Measurements from ENCODE around the gene TMEM163. TPM values are rescaled to one million over a fixed set of nuclear protein-coding genes. Genes with fewer than 3 reads are reported as not detected.

The TMEM163 gene
- total RNA-seq, 4 donors from 2014 or later, result 0.34 to 1.2 TPM; not detected in 2

DNA sequence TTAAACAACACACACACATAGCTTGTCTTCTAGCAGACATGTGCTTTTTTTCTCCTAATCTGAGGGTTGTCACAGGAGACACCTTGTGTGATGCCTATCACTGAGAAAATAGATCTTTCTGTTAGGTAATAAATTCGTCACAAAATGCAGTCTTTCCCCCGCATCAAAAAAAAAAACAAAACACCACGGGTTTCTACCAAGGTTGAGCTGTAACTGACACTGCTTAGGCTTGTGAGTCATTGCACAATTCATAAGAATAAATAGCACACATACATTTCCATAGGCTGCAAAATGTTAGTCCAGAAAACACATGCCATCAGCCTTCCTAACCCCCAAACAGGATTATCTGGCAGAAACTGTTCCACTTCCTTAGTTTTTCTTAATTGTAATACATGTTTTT, 6.5 kb downstream of the TMEM163 start:
- intact Hi-C loops (cut with DNase I; ENCODE audit: low total_unique reads), result no loop called here
- Histone ChIP-seq H3K27me3 (peaks cover 2 to 24% of the 10 kb centered on the region in 2 donors), H3K36me3 (no peaks in the 10 kb centered on the region), H3K9me3 (no peaks in the 10 kb centered on the region), H3K4me1 (no peaks in the 10 kb centered on the region), H3K4me3 (no peak overlapping the region), H3K27ac (no peak overlapping the region)
- no peak for DNase-seq
- TF ChIP-seq POLR2A (IDR thresholded peaks at IDR 0.05), result no peak
- TF ChIP-seq, protein P1, sequence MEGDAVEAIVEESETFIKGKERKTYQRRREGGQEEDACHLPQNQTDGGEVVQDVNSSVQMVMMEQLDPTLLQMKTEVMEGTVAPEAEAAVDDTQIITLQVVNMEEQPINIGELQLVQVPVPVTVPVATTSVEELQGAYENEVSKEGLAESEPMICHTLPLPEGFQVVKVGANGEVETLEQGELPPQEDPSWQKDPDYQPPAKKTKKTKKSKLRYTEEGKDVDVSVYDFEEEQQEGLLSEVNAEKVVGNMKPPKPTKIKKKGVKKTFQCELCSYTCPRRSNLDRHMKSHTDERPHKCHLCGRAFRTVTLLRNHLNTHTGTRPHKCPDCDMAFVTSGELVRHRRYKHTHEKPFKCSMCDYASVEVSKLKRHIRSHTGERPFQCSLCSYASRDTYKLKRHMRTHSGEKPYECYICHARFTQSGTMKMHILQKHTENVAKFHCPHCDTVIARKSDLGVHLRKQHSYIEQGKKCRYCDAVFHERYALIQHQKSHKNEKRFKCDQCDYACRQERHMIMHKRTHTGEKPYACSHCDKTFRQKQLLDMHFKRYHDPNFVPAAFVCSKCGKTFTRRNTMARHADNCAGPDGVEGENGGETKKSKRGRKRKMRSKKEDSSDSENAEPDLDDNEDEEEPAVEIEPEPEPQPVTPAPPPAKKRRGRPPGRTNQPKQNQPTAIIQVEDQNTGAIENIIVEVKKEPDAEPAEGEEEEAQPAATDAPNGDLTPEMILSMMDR (IDR thresholded peaks at IDR 0.05), result no peak

DNA sequence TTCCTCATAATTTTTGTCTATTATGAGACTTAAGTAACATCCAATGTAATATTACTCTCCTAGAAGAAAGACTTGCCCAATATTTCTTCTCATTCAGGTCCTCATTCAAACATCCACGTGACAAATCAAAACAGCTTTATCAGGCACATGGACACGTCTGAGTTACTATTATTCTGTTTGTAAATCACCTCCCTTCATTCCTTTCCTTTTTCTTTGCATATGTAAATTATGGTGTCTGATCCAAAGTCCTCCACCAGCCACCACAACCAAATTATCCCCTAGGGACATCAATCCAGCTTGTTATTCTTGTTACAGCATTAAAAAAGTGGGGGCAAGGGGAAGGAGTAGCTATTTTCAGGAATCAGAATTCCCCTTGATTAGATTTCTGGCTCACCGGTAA, 7.1 kb downstream of the TMEM163 start:
- H3K4me3 ChIP-seq, result no peak overlapping the region
- H3K9me3 ChIP-seq, result no peaks in the 10 kb centered on the region
- TF ChIP-seq, protein P1 (IDR thresholded peaks at IDR 0.05), result no peak
- no peak for TF ChIP-seq POLR2A (IDR thresholded peaks at IDR 0.05)
- no peaks in the 10 kb centered on the region for H3K36me3 ChIP-seq
- peaks cover 0 to 18% of the 10 kb centered on the region in 2 donors for H3K27me3 ChIP-seq
- no peak overlapping the region for H3K27ac ChIP-seq
- no peaks in the 10 kb centered on the region for H3K4me1 ChIP-seq
- intact Hi-C loops (cut with DNase I; ENCODE audit: low total_unique reads), result no loop called here
- DNase-seq, result no peak

DNA sequence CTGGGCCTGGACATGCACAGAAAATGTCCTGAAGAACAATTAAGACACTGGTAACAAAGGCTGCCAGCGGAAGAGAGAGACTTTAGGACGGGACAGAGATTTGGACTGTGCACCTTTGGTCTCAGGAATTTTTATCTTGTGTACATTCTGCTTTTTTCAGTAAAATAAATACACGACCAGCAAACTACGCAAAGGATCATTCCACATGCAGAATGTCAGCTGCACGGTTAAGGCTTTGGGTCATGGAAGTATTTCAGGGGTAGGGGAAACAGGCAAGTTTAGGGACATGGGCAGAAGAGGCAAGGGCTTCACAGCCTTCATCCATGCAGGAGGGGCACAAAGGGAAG, 11.5 kb downstream of the TMEM163 start:
- Histone ChIP-seq H3K4me3 (no peak overlapping the region), H3K4me1 (no peaks in the 10 kb centered on the region), H3K27me3 (peaks cover 0 to 4% of the 10 kb centered on the region in 2 donors), H3K9me3 (no peaks in the 10 kb centered on the region), H3K27ac (no peak overlapping the region), H3K36me3 (no peaks in the 10 kb centered on the region)
- TF ChIP-seq POLR2A (IDR thresholded peaks at IDR 0.05), result no peak
- TF ChIP-seq, protein P1 (IDR thresholded peaks at IDR 0.05), result no peak
- DNase-seq, result no peak
- intact Hi-C loops (cut with DNase I; ENCODE audit: low total_unique reads), result no loop called here

DNA sequence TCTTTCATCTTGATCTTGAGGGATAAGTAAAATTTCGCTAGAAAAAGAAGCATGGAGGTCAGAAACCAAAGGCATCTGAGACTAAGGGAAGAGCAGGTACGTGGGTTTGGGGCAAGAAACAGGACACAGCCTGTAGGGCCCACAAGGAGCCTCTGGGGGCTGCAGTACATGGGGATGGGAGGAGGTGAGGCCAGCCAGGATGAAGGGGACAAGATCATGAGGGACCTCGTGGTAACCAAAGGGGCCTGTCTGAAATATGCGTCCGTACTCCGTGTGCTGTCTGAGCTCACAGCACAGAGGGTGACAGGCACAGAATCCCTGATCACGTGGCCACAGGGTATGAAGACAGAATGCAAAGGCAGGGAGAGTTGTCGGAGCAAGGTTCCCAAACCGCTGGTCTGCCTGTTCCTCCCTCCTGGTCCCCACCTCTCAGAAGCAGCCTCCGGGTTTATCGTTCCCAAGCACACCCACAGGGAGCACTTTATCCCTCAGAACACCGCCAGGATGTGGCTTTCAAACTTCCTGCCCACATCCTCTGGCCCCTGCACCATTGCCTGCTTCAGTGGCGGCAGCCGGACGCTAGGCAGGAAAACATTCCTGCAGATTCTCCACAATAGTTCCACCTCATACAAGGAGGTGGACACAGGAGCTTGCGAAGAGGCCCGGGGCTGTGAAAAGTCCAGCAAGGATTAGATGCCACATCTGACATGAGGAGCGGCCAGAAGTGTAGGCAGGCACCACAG, 12.0 kb downstream of the TMEM163 start:
- TF ChIP-seq POLR2A (IDR thresholded peaks at IDR 0.05), result no peak
- TF ChIP-seq, protein P1 (IDR thresholded peaks at IDR 0.05), result no peak
- H3K27me3 ChIP-seq, result peaks cover 0 to 4% of the 10 kb centered on the region in 2 donors
- no peak overlapping the region for H3K27ac ChIP-seq
- H3K4me1 ChIP-seq, result no peaks in the 10 kb centered on the region
- no peak for DNase-seq
- H3K9me3 ChIP-seq, result no peaks in the 10 kb centered on the region
- H3K4me3 ChIP-seq, result no peak overlapping the region
- H3K36me3 ChIP-seq, result no peaks in the 10 kb centered on the region
- intact Hi-C loops (cut with DNase I; ENCODE audit: low total_unique reads), result no loop called here

DNA sequence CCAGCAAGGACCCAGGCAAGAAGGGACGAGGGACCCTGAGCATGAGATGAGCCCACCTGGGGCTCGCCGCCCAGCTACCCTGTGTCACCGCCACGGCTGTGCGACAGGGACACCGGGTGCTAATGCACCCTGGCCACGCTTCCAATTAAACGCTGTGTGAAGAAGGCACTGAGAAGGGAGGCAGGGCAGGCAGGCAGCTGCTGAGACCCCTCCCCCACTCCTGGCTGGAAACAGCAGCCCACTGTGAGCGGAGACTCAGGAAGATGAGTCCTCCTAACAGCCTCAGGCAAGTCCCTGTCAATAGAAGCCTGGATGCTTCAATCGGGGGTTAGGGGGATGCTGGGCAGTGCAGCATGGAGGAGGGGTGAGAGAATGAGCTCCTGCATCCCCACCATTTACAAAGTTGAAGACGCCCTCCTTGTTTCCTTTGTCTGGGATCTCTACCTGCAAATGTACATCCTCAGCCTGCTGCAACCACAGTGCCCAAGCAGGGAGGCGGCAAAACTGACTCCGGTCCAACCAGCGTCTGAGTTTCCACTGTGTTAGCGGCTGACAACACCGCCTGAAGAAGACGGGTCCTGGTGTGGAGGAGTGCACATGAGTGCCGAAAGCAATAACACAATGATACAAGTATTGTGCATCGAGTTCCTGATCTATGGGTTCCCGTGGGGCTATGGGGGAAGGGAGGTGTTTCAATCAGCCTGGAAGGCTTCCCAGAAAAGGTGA, 12.8 kb downstream of the TMEM163 start:
- H3K36me3 ChIP-seq, result no peaks in the 10 kb centered on the region
- no peaks in the 10 kb centered on the region for H3K4me1 ChIP-seq
- intact Hi-C loops (cut with DNase I; ENCODE audit: low total_unique reads), result no loop called here
- H3K27ac ChIP-seq, result no peak overlapping the region
- no peak overlapping the region for H3K4me3 ChIP-seq
- H3K9me3 ChIP-seq, result no peaks in the 10 kb centered on the region
- TF ChIP-seq POLR2A (IDR thresholded peaks at IDR 0.05), result no peak
- TF ChIP-seq, protein P1 (IDR thresholded peaks at IDR 0.05), result no peak
- DNase-seq, result no peak
- no peaks in the 10 kb centered on the region for H3K27me3 ChIP-seq

Measured in uterus (tissue), 4 donors.